K562 (cell line): ENCODE data around the gene OBSCN. TPM values are rescaled to one million over a fixed set of nuclear protein-coding genes. Genes with fewer than 3 reads are reported as not detected.

Experiments used
- ATAC-seq: fragments of 200-7000 bp; cut with Tn5 transposase; 3 replicates; pipeline ENCODE4 v1.9.1; 2020; ENCODE audit warnings: moderate library complexity
- BruUV-seq: library from RNA; stranded (reverse); fragments of 400-500 nt; replicated peaks from 2 replicates; lab custom pipeline; 2021; lab: Mats Ljungman, UMichigan
- CTCF ChIA-PET: fragments of 300-600 bp; formaldehyde crosslinking; extraction: SDS; loops from one replicate; lab custom pipeline; 2021; ENCODE audit warnings: low intra/inter-chr PET ratio; lab: Yijun Ruan, JAX
- POLR2A ChIA-PET: fragments of 300-600, 350-650 bp; sonication (Branson Sonifier 250); formaldehyde crosslinking; extraction: SDS; loops from one replicate; lab custom pipeline; 2021; ENCODE audit warnings: antibody characterized with exemption, inconsistent platforms; lab: Yijun Ruan, JAX
- DNase-seq, 4 experiments: peaks; one replicate each; pipeline versions ENCODE4 v3.0.0 to v3.0.0-alpha.2; 2011 to 2018; ENCODE audit warnings: low spot score in 3 of 4, mixed read lengths in 3 of 4; ENCODE audit errors: extremely low read depth in 1 of 4
- FAIRE-seq: peaks from 2 replicates; lab custom pipeline; 2011; peaks lifted over from hg19 to GRCh38; lab: Jason Lieb, UNC
- H2AFZ ChIP-seq: 2 replicates; pipeline ENCODE4 v1.6.0; 2011; ENCODE audit warnings: low read depth, low read length, control low read depth, inconsistent platforms
- H3K27ac ChIP-seq: fragments of 200-600 bp; 3 replicates; pipeline ENCODE4 v1.8.0; 2011; ENCODE audit warnings: low read depth, mild to moderate bottlenecking, control low read depth, inconsistent platforms, low read length, moderate library complexity, mixed read lengths; ENCODE audit errors: extremely low read depth
- H3K27me3 ChIP-seq, 2 experiments: fragments of 300-600 bp in 1 of 2; 2 replicates in 1 of 2; 3 replicates in 1 of 2; pipeline versions ENCODE4 v1.6.0 to v1.8.0; 2011; ENCODE audit warnings: inconsistent platforms in 2 of 2, low read length in 2 of 2, mild to moderate bottlenecking in 1 of 2, mixed read lengths in 1 of 2, moderate library complexity in 1 of 2; ENCODE audit not compliant: control insufficient read depth in 2 of 2, insufficient read depth in 2 of 2
- H3K36me3 ChIP-seq: fragments of 300-600 bp; 3 replicates; pipeline ENCODE4 v1.8.0; 2011; ENCODE audit warnings: mild to moderate bottlenecking, low read length, inconsistent platforms; ENCODE audit not compliant: control insufficient read depth, insufficient read depth
- H3K4me1 ChIP-seq, 2 experiments: fragments of 200-600 bp in 1 of 2; replicated peaks in 1 of 2; 2 replicates in 1 of 2; 3 replicates in 1 of 2; pipeline versions ENCODE4 v1.5.1 to v1.8.0; 2011; ENCODE audit warnings: inconsistent platforms in 2 of 2, low read length in 2 of 2, mild to moderate bottlenecking in 1 of 2, mixed read lengths in 1 of 2, moderate library complexity in 1 of 2; ENCODE audit not compliant: control insufficient read depth in 2 of 2, insufficient read depth in 2 of 2
- H3K4me2 ChIP-seq: 2 replicates; pipeline ENCODE4 v1.6.1; 2011; ENCODE audit warnings: low read length, control low read depth, inconsistent platforms, mixed read lengths; ENCODE audit not compliant: insufficient read depth
- H3K4me3 ChIP-seq: fragments of 200-600 bp; sonication (generic), shearing (Covaris generic); 2 replicates; pipeline ENCODE4 v1.5.1; 2016; ENCODE audit warnings: control low read depth, inconsistent platforms
- H3K79me2 ChIP-seq: fragments of 200-600 bp; 3 replicates; pipeline ENCODE4 v1.8.0; 2011; ENCODE audit warnings: low read length, inconsistent platforms; ENCODE audit not compliant: control insufficient read depth, insufficient read depth
- H3K9ac ChIP-seq, 2 experiments: 2 replicates each; pipeline versions ENCODE4 v1.6.0 to v1.6.1; 2011; ENCODE audit warnings: low read depth in 2 of 2, low read length in 2 of 2, control low read depth in 1 of 2, inconsistent platforms in 1 of 2, mild to moderate bottlenecking in 1 of 2, mixed read lengths in 1 of 2; ENCODE audit not compliant: insufficient read depth in 1 of 2
- H3K9me1 ChIP-seq: one replicate; pipeline ENCODE4 v1.6.0; 2011; ENCODE audit warnings: inconsistent platforms, mild to moderate bottlenecking, low read length, moderate library complexity; ENCODE audit not compliant: control insufficient read depth, insufficient read depth
- H3K9me3 ChIP-seq: replicated peaks from 2 replicates; pipeline ENCODE4 v1.5.1; 2011; ENCODE audit warnings: low read depth, low read length, inconsistent platforms; ENCODE audit not compliant: control insufficient read depth, insufficient read depth
- H4K20me1 ChIP-seq: replicated peaks from 2 replicates; pipeline ENCODE4 v1.6.1; 2011; ENCODE audit warnings: low read length, inconsistent platforms, mixed read lengths; ENCODE audit not compliant: control insufficient read depth, insufficient read depth
- ARID3B ChIP-seq: fragments of 250-450 bp; sonication (Bioruptor Pico); IDR thresholded peaks from 2 replicates; pipeline ENCODE4 v1.4.0; 2020; ENCODE audit warnings: borderline replicate concordance
- ERF ChIP-seq: fragments of 450-650 bp; formaldehyde crosslinking; IDR thresholded peaks from 2 replicates; pipeline ENCODE4 v1.4.0; 2020; ENCODE audit warnings: mild to moderate bottlenecking, mixed read lengths
- POLR2G ChIP-seq: fragments of 200-400 bp; formaldehyde crosslinking; IDR thresholded peaks from 2 replicates; pipeline ENCODE4 v1.6.1; 2017; ENCODE audit warnings: low read depth, mild to moderate bottlenecking, antibody characterized with exemption, low read length, moderate library complexity
- SLC30A9 ChIP-seq: fragments of 250-450 bp; sonication (Bioruptor Pico); IDR thresholded peaks from 2 replicates; pipeline ENCODE4 v1.8.0; 2022; ENCODE audit warnings: mild to moderate bottlenecking, moderate library complexity
- SMAD2 ChIP-seq: fragments of 150-350 bp; IDR thresholded peaks from 2 replicates; pipeline ENCODE4 v1.6.1; 2014; ENCODE audit warnings: low read depth, mild to moderate bottlenecking, low read length
- ZC3H11A ChIP-seq: IDR thresholded peaks from 2 replicates; pipeline ENCODE4 v1.6.1; 2012; ENCODE audit warnings: low read depth, low read length, improper control_type of control experiment
- ZNF740 ChIP-seq, 3 experiments: fragments of 200-800 bp in 1 of 3; sonication (Bioruptor generic) in 1 of 3; sonication (generic) in 1 of 3; formaldehyde crosslinking in 1 of 3; IDR thresholded peaks; 2 replicates each; pipeline versions ENCODE4 v1.6.1 to v1.8.0; 2016 to 2022; ENCODE audit warnings: mild to moderate bottlenecking in 2 of 3, missing compliant biosample characterization in 2 of 3, missing genetic modification characterization in 2 of 3, missing genetic modification reagents in 1 of 3
- WGBS: fragments of 100-300 bp; shearing (Covaris generic); methylation state at CpG from one replicate; pipeline ENCODE4 v1.1.6; 2016; ENCODE audit warnings: low coverage, mixed read lengths; ENCODE audit not compliant: insufficient coverage; ENCODE audit errors: missing lambda C conversion rate; 5-methylcytosine and 5-hydroxymethylcytosine counted together
- in situ Hi-C: fragments of 300-500 bp; cut with MboI; formaldehyde crosslinking; loops from 4 replicates; pipeline ENCODE4 v1.15.0; 2018; ENCODE audit warnings: inconsistent platforms, mixed read lengths
- intact Hi-C: fragments of 100-400 bp; cut with micrococcal nuclease; formaldehyde crosslinking; loops from 2 replicates; pipeline ENCODE4 v1.14.2; 2022
- polyA plus RNA-seq, 8 experiments: library from polyadenylated mRNA; depleted of rRNA in 4 of 8; stranded (reverse) in 5 of 8; unstranded in 3 of 8; fragments of >200 nt; fragmentation: Nextera tagmentation in 2 of 8; fragmentation: Illumina TruSeq in 1 of 8; extraction: Ambion mirVana in 2 of 8; extraction: Trizol in 1 of 8; gene quantifications; 2 replicates each; pipeline versions ENCODE4 v1.2.1 to v1.2.3, GENCODE V29; 2011 to 2014; ENCODE audit warnings: inconsistent platforms in 1 of 8, missing spikeins in 1 of 8
- total RNA-seq, 7 experiments: library from RNA; depleted of rRNA in 6 of 7; stranded (reverse); fragments of >200 nt in 6 of 7; fragmentation: Illumina TruSeq in 2 of 7; extraction: Trizol in 2 of 7; gene quantifications; 2 replicates each; pipeline versions ENCODE4 v1.2.1 to v1.2.3, GENCODE V29; 2011 to 2021; ENCODE audit warnings: low replicate concordance in 1 of 7
- TF ChIP-seq, protein P1 (sequence below), 2 experiments: fragments of 450-650 bp in 1 of 2; IDR thresholded peaks; 2 replicates each; pipeline ENCODE4 v1.6.1; 2011 to 2017; ENCODE audit warnings: low read depth in 2 of 2, antibody characterized with exemption in 1 of 2, borderline replicate concordance in 1 of 2, low read length in 1 of 2, mild to moderate bottlenecking in 1 of 2, mixed read lengths in 1 of 2; ENCODE audit not compliant: control insufficient read depth in 1 of 2

OBSCN gene
- total and polyA plus RNA-seq, 9 of the 15 experiments (the other 6 are each of a cell fraction or from before 2014, with no cell fraction given) = 0.18 to 19.7 (median 3.6) TPM

- ChIA-PET POLR2A (interaction anchor here (0.6 to 1.5 kb wide), 5 partner anchors 64 to 401 kb away, joined by 3 to 4 read pairs (median 3); a partner anchor contains a TSS), CTCF (no interaction called here)
- no peak overlapping the region for H3K27ac ChIP-seq
- no peaks in the 10 kb centered on the region for H4K20me1 ChIP-seq
- H3K4me2 ChIP-seq = no peak overlapping the region
- H3K9me1 ChIP-seq = no peaks in the 10 kb centered on the region
- no peak overlapping the region for H3K9ac ChIP-seq
- H2AFZ ChIP-seq = no peak overlapping the region
- no peaks in the 10 kb centered on the region for H3K36me3 ChIP-seq
- H3K9me3 ChIP-seq = peaks cover 3% of the 10 kb centered on the region; the same call in 1 of the 2 replicates
- 1% methylated on average over 35 of the region's 35 CpGs for WGBS
- in situ Hi-C loops = no loop called here
- no peaks in the 10 kb centered on the region for H3K79me2 ChIP-seq
- FAIRE-seq (no peak), ATAC-seq (no peak), DNase-seq (no peak)
- H3K4me1 ChIP-seq = peaks cover 0 to 11% of the 10 kb centered on the region in 2 experiments; a peak in 1 of 5 replicates
- peaks cover 18 to 58% of the 10 kb centered on the region in 2 experiments; a peak in 4 of 5 replicates for H3K27me3 ChIP-seq
- intact Hi-C loops = no loop called here
- BruUV-seq = no TSS peak
- no peak overlapping the region for H3K4me3 ChIP-seq
- no peak for TF ChIP-seq ZC3H11A
- TF ChIP-seq SLC30A9 (CRISPR knock-in tag) = no peak
- TF ChIP-seq ERF (CRISPR knock-in tag) = no peak
- no peak for TF ChIP-seq ZNF740 (CRISPR knock-in tag; IDR thresholded peaks at IDR 0.05)
- no peak for TF ChIP-seq ZNF740 (tag; IDR thresholded peaks at IDR 0.05)
- TF ChIP-seq ARID3B = no peak
- no peak for TF ChIP-seq SMAD2
- TF ChIP-seq POLR2G = peak; percentile 9; the same call in 1 of the 2 replicates
- TF ChIP-seq, protein P1, sequence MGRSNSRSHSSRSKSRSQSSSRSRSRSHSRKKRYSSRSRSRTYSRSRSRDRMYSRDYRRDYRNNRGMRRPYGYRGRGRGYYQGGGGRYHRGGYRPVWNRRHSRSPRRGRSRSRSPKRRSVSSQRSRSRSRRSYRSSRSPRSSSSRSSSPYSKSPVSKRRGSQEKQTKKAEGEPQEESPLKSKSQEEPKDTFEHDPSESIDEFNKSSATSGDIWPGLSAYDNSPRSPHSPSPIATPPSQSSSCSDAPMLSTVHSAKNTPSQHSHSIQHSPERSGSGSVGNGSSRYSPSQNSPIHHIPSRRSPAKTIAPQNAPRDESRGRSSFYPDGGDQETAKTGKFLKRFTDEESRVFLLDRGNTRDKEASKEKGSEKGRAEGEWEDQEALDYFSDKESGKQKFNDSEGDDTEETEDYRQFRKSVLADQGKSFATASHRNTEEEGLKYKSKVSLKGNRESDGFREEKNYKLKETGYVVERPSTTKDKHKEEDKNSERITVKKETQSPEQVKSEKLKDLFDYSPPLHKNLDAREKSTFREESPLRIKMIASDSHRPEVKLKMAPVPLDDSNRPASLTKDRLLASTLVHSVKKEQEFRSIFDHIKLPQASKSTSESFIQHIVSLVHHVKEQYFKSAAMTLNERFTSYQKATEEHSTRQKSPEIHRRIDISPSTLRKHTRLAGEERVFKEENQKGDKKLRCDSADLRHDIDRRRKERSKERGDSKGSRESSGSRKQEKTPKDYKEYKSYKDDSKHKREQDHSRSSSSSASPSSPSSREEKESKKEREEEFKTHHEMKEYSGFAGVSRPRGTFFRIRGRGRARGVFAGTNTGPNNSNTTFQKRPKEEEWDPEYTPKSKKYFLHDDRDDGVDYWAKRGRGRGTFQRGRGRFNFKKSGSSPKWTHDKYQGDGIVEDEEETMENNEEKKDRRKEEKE (IDR thresholded peaks at IDR 0.05; ENCODE audit: borderline replicate concordance in 1 of 2, control insufficient read depth in 1 of 2, low read depth in 2 of 2, low read length in 1 of 2) = no peak
Observed at GRCh38 chr1:228306275-228307217, 98.7 kb downstream of the OBSCN start.
